Type B pancreatic cell (in vitro differentiated cells): Measurements from ENCODE around the gene OR52E4. TPM values are rescaled to one million over a fixed set of nuclear protein-coding genes. Genes with fewer than 3 reads are reported as not detected.

ENCODE experiments used
- DNase-seq: peaks from one replicate; pipeline ENCODE4 v3.0.0; 2021; ENCODE audit warnings: mixed read lengths; ENCODE audit not compliant: unreplicated experiment; ENCODE audit errors: extremely low spot score
- H3K27ac Mint-ChIP-seq: 2 replicates; pipeline ENCODE4 v1.8.0; 2021; ENCODE audit warnings: mild to moderate bottlenecking, mixed read lengths
- H3K27me3 Mint-ChIP-seq: 2 replicates; pipeline ENCODE4 v1.8.0; 2021; ENCODE audit warnings: mixed read lengths
- H3K36me3 Mint-ChIP-seq: 2 replicates; pipeline ENCODE4 v1.8.0; 2021; ENCODE audit warnings: mixed read lengths
- H3K4me1 Mint-ChIP-seq: one replicate; pipeline ENCODE4 v1.8.0; 2021; ENCODE audit warnings: mixed read lengths; ENCODE audit not compliant: unreplicated experiment
- H3K4me3 Mint-ChIP-seq: 2 replicates; pipeline ENCODE4 v1.8.0; 2021; ENCODE audit warnings: mild to moderate bottlenecking, mixed read lengths
- H3K9me3 Mint-ChIP-seq: 2 replicates; pipeline ENCODE4 v1.8.0; 2021; ENCODE audit warnings: mixed read lengths
- CTCF ChIP-seq: fragments of 200-600 bp; sonication (generic); conservative IDR thresholded peaks from 2 replicates; pipeline ENCODE4 v1.5.0; 2021; ENCODE audit warnings: antibody characterized with exemption, mild to moderate bottlenecking
- total RNA-seq: library from RNA; stranded (reverse); gene quantifications from 2 replicates; pipeline ENCODE4 v1.2.1, GENCODE V29; 2021; ENCODE audit warnings: low replicate concordance

Gene OR52E4
- total RNA-seq, 1 donor from 2014 or later: not detected

GRCh38 chr11:5899534-5899933, 19.1 kb downstream of the OR52E4 start:
- H3K4me3 Mint-ChIP-seq: no peak overlapping the region
- no peaks in the 10 kb centered on the region for H3K27me3 Mint-ChIP-seq
- no peak for TF ChIP-seq CTCF
- no peak overlapping the region for H3K27ac Mint-ChIP-seq
- H3K4me1 Mint-ChIP-seq: no peaks in the 10 kb centered on the region
- no peaks in the 10 kb centered on the region for H3K9me3 Mint-ChIP-seq
- H3K36me3 Mint-ChIP-seq: no peaks in the 10 kb centered on the region
- no peak for DNase-seq

GRCh38 chr11:5910540-5910939, 30.1 kb downstream of the OR52E4 start:
- Mint-ChIP-seq H3K27ac (no peak overlapping the region), H3K9me3 (no peaks in the 10 kb centered on the region), H3K4me1 (no peaks in the 10 kb centered on the region), H3K27me3 (no peaks in the 10 kb centered on the region), H3K36me3 (no peaks in the 10 kb centered on the region), H3K4me3 (no peak overlapping the region)
- no peak for DNase-seq
- no peak for TF ChIP-seq CTCF

- Mint-ChIP-seq H3K27ac (no peak overlapping the region), H3K9me3 (peaks cover 16% of the 10 kb centered on the region), H3K4me3 (no peak overlapping the region), H3K4me1 (no peaks in the 10 kb centered on the region), H3K36me3 (no peaks in the 10 kb centered on the region), H3K27me3 (no peaks in the 10 kb centered on the region)
- DNase-seq: no peak
- TF ChIP-seq CTCF: no peak
Measured at GRCh38 chr11:5922749-5923426, 42.5 kb downstream of the OR52E4 start.

GRCh38 chr11:5923427-5923776, 43.0 kb downstream of the OR52E4 start:
- Mint-ChIP-seq H3K36me3 (no peaks in the 10 kb centered on the region), H3K27me3 (no peaks in the 10 kb centered on the region), H3K4me3 (no peak overlapping the region), H3K4me1 (no peaks in the 10 kb centered on the region), H3K9me3 (peaks cover 17% of the 10 kb centered on the region), H3K27ac (no peak overlapping the region)
- DNase-seq: no peak
- no peak for TF ChIP-seq CTCF

- Mint-ChIP-seq H3K4me3 (no peak overlapping the region), H3K9me3 (peaks cover 16% of the 10 kb centered on the region), H3K36me3 (no peaks in the 10 kb centered on the region), H3K27me3 (no peaks in the 10 kb centered on the region), H3K27ac (no peak overlapping the region), H3K4me1 (no peaks in the 10 kb centered on the region)
- DNase-seq: no peak
- no peak for TF ChIP-seq CTCF
Measured at GRCh38 chr11:5923794-5924193, 43.4 kb downstream of the OR52E4 start.

GRCh38 chr11:5928271-5928670, 47.8 kb downstream of the OR52E4 start:
- no peak overlapping the region for H3K4me3 Mint-ChIP-seq
- no peaks in the 10 kb centered on the region for H3K4me1 Mint-ChIP-seq
- no peak overlapping the region for H3K27ac Mint-ChIP-seq
- H3K36me3 Mint-ChIP-seq: no peaks in the 10 kb centered on the region
- H3K27me3 Mint-ChIP-seq: no peaks in the 10 kb centered on the region
- TF ChIP-seq CTCF: no peak
- peaks cover 29% of the 10 kb centered on the region for H3K9me3 Mint-ChIP-seq
- DNase-seq: no peak
